Lower leg skin (tissue), 3 donors: ENCODE data around the gene NTSR1.

ENCODE experiments used
- POLR2A ChIP-seq, 2 donors: fragments of 450-650 bp; IDR thresholded peaks; one replicate each; pipeline ENCODE4 v1.6.1; 2016 to 2017; ENCODE audit warnings: antibody characterized with exemption in 2 of 2, mild to moderate bottlenecking in 1 of 2, moderate library complexity in 1 of 2
- TF ChIP-seq, protein P1 (sequence below), 3 donors: fragments of 450-650 bp; IDR thresholded peaks; one replicate each; pipeline ENCODE4 v1.5.1; 2016; ENCODE audit warnings: antibody characterized with exemption in 3 of 3, mild to moderate bottlenecking in 3 of 3, moderate library complexity in 2 of 3

DNA sequence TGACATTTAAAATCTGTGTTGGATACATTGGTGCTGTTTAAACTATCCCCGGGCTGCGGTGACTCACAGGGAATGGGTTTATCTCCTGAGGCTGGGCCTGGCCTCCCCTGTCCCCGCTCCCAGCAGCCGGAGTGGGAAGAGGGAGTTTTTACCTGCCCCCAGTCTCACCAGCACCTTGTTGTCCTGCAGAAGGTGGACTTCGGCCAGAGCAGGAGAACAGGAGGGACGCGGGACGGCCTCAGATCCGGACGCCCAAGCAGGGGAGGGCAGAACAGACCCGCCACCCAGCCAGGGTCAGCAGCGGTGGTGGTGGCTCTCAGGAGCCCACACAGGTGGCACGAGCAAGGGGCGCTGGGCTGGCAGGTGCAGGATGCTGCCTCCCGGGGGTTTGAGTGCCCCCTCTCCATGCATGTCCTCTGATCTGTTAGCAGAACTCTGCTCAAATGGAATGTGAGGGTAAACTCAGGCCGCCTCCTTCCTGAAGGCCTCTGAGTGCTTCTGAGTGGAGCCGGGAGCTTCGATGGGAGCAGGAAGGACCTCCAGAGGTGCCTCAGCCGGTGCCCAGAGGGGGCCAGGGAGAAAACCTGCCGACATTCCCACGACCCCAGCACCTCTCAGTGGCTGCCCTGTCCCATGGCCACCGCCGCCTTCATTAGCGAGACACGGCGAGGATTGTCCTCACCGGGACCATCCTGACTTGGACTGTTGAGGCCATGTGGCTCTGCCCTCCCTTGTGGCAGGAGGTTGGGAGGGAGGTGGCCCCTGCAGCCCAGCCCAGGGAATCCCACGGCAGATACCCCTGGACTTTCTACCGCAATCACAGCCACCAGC, 44.2 kb downstream of the NTSR1 start:
- TF ChIP-seq, protein P1, sequence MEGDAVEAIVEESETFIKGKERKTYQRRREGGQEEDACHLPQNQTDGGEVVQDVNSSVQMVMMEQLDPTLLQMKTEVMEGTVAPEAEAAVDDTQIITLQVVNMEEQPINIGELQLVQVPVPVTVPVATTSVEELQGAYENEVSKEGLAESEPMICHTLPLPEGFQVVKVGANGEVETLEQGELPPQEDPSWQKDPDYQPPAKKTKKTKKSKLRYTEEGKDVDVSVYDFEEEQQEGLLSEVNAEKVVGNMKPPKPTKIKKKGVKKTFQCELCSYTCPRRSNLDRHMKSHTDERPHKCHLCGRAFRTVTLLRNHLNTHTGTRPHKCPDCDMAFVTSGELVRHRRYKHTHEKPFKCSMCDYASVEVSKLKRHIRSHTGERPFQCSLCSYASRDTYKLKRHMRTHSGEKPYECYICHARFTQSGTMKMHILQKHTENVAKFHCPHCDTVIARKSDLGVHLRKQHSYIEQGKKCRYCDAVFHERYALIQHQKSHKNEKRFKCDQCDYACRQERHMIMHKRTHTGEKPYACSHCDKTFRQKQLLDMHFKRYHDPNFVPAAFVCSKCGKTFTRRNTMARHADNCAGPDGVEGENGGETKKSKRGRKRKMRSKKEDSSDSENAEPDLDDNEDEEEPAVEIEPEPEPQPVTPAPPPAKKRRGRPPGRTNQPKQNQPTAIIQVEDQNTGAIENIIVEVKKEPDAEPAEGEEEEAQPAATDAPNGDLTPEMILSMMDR (IDR thresholded peaks at IDR 0.05) = no peak
- TF ChIP-seq POLR2A (IDR thresholded peaks at IDR 0.05) = no peak
